OCI-LY1 (cell line): ENCODE data around the gene HSP90AB1.

Experiments used
- H2AFZ ChIP-seq: fragments of 200-600 bp; sonication (generic), shearing (Covaris generic); 2 replicates; pipeline ENCODE4 v1.6.0; 2014; ENCODE audit warnings: antibody characterized with exemption, mild to moderate bottlenecking, low read length
- H3F3A ChIP-seq: fragments of 200-600 bp; sonication (generic), shearing (Covaris generic); 2 replicates; pipeline ENCODE4 v1.6.0; 2014; ENCODE audit warnings: mild to moderate bottlenecking, antibody characterized with exemption, low read length, moderate library complexity; ENCODE audit not compliant: insufficient read depth
- H3K27ac ChIP-seq: fragments of 200-600 bp; sonication (generic); 2 replicates; pipeline ENCODE4 v1.5.1; 2014; ENCODE audit warnings: low read length, mixed run types, mild to moderate bottlenecking, low read depth; ENCODE audit not compliant: poor library complexity, severe bottlenecking
- H3K27me3 ChIP-seq: fragments of 200-600 bp; sonication (generic); 2 replicates; pipeline ENCODE4 v1.6.0; 2014; ENCODE audit warnings: antibody characterized with exemption, mild to moderate bottlenecking, low read length, moderate library complexity; ENCODE audit not compliant: insufficient read depth
- H3K36me3 ChIP-seq: fragments of 200-600 bp; sonication (generic); 2 replicates; pipeline ENCODE4 v1.6.1; 2014; ENCODE audit warnings: mild to moderate bottlenecking, antibody characterized with exemption, low read length, moderate library complexity, mixed read lengths; ENCODE audit not compliant: insufficient read depth
- H3K4me1 ChIP-seq: fragments of 200-600 bp; sonication (generic); 2 replicates; pipeline ENCODE4 v1.5.1; 2014; ENCODE audit warnings: mild to moderate bottlenecking, low read length, moderate library complexity; ENCODE audit not compliant: insufficient read depth, severe bottlenecking
- H3K4me2 ChIP-seq: fragments of 200-600 bp; sonication (generic), shearing (Covaris generic); 2 replicates; pipeline ENCODE4 v1.6.1; 2014; ENCODE audit warnings: low read length
- H3K4me3 ChIP-seq: fragments of 200-600 bp; sonication (generic); 2 replicates; pipeline ENCODE4 v1.5.1; 2014; ENCODE audit warnings: low read length, low read depth, mild to moderate bottlenecking, mixed read lengths; ENCODE audit not compliant: poor library complexity, severe bottlenecking
- H3K79me2 ChIP-seq: fragments of 200-600 bp; shearing (Covaris generic); 2 replicates; pipeline ENCODE4 v1.6.1; 2016; ENCODE audit warnings: mixed run types, low read length, mixed read lengths; ENCODE audit not compliant: insufficient read depth
- H3K9ac ChIP-seq: fragments of 200-600 bp; sonication (generic), shearing (Covaris generic); 2 replicates; pipeline ENCODE4 v1.6.1; 2014; ENCODE audit warnings: mild to moderate bottlenecking, low read length, mixed read lengths
- H3K9me2 ChIP-seq: fragments of 200-600 bp; sonication (generic), shearing (Covaris generic); 2 replicates; pipeline ENCODE4 v1.6.1; 2014; ENCODE audit warnings: low read depth, mild to moderate bottlenecking, low read length, mixed read lengths
- H3K9me3 ChIP-seq: fragments of 200-600 bp; shearing (Covaris generic); 2 replicates; pipeline ENCODE4 v1.6.1; 2014; ENCODE audit warnings: low read length, mixed read lengths
- H4K20me1 ChIP-seq: fragments of 200-600 bp; sonication (generic), shearing (Covaris generic); 2 replicates; pipeline ENCODE4 v1.6.0; 2016; ENCODE audit warnings: mild to moderate bottlenecking, low read length; ENCODE audit not compliant: insufficient read depth
- CTCF ChIP-seq: fragments of 200-600 bp; sonication (generic), shearing (Covaris generic); IDR thresholded peaks from 2 replicates; pipeline ENCODE4 v1.5.1; 2017; ENCODE audit warnings: mild to moderate bottlenecking, antibody characterized with exemption, low read length, moderate library complexity, mixed read lengths
- EZH2 ChIP-seq: fragments of 200-600 bp; sonication (generic), shearing (Covaris generic); IDR thresholded peaks from 2 replicates; pipeline ENCODE4 v1.8.0; 2017; ENCODE audit warnings: borderline replicate concordance, mixed run types, mild to moderate bottlenecking, antibody characterized with exemption, low read length, moderate library complexity, mixed read lengths

HSP90AB1 gene

DNA sequence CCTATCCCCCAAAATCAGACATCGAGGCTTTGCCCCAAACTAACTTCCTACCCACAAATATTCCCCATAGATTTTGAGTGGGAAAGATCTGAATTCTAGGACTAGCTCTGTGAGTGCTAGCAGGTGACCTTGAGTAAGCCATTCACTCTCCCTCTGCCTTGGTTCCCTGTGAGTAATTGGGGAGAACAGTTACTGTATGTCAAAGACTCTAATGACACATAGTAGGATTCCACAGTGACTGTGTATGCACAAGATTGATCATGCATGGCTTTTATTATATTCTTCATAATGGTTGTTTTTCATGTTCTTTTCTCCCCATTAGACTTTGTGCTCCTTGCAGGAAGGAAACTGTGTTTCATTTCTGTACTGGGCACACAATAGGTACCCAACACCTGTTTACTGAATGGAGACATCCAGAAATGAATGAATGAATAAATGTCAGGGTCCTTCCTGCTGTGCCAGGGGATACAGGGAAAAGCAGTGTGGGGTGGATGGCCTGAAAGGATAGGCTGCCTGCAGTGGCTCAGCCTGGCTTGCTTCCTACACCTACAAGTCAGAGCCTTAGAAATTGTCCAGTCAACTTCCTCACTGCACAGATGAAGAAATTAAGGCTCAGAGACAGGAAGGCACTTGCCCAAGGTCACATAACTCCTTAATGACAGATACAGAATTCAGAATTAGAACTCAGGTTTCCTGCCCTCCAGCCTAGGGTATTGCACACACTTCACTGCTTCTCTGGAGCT, 22.4 kb downstream of the HSP90AB1 start:
- H3K9ac ChIP-seq, result no peak overlapping the region
- H3K9me2 ChIP-seq, result no peaks in the 10 kb centered on the region
- H3K27me3 ChIP-seq, result peaks cover 6% of the 10 kb centered on the region; the same call in 1 of the 2 replicates
- H3K4me3 ChIP-seq, result no peak overlapping the region
- H3K79me2 ChIP-seq, result no peaks in the 10 kb centered on the region
- no peak overlapping the region for H3K4me2 ChIP-seq
- no peaks in the 10 kb centered on the region for H3K36me3 ChIP-seq
- no peaks in the 10 kb centered on the region for H4K20me1 ChIP-seq
- TF ChIP-seq EZH2 (no peak), CTCF (no peak)
- no peak overlapping the region for H3K27ac ChIP-seq
- no peaks in the 10 kb centered on the region for H3F3A ChIP-seq
- peaks cover 10% of the 10 kb centered on the region for H3K4me1 ChIP-seq
- H2AFZ ChIP-seq, result no peak overlapping the region
- H3K9me3 ChIP-seq, result no peaks in the 10 kb centered on the region

- TF ChIP-seq EZH2 (no peak), CTCF (no peak)
- Histone ChIP-seq H3K4me1 (peaks cover 5% of the 10 kb centered on the region), H4K20me1 (no peaks in the 10 kb centered on the region), H3F3A (no peaks in the 10 kb centered on the region), H3K27me3 (peaks cover 6% of the 10 kb centered on the region; the same call in 1 of the 2 replicates), H3K4me2 (peak within 1 kb of the TSS; percentile 41; the same call in 1 of the 2 replicates), H3K79me2 (no peaks in the 10 kb centered on the region), H3K36me3 (no peaks in the 10 kb centered on the region), H2AFZ (no peak within 1 kb of the TSS), H3K9me3 (no peaks in the 10 kb centered on the region), H3K9ac (no peak within 1 kb of the TSS), H3K9me2 (no peaks in the 10 kb centered on the region), H3K27ac (no peak within 1 kb of the TSS), H3K4me3 (peak within 1 kb of the TSS; percentile 36)
These were observed 23.1 kb downstream of the HSP90AB1 start, which contains the start of gene TMEM151B for GRCh38 chr6:44269921-44270525. TMEM151B (plus strand) TSS chr6:44270450; CDS start chr6:44270743, 293 bp downstream.

DNA sequence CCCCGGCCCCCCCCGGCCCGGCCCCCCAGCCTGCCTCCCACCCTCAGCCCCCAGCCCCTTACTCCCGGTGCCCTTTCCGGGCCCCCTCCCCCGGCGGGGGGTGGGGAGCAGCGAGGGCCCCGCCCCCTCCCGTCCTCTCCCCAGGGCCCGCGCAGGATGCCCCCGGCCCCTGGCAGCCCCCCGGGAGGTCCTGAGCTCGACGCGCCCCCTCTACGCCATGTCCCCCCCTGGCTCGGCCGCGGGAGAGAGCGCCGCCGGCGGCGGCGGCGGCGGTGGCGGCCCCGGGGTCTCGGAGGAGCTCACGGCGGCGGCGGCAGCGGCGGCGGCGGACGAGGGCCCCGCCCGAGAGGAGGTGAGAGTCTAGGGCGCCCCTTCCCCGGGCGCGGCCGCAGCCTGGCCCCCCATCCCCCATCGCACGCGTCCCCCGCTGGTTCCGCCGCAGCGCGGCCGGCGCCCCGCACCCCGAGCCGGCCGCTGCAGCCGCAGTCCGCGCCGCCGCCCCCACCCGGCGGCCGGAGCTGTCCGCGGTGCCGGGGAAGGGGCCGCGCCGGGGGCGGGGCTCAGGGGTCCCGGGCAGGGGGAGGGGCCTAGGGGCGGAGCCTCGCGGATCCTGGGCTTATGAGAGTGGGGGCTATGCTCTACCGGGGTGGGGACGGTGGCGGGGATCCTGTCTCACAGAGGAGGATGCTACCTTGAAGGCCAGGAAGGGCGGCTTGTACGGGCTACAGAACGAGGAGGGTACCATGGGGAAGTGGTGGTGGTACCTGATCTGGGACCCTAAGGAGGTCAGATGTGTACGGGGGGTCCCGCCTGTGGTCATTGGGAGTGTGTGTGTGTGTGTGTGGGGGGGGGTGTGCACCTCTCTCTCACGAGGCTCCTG, 23.9 kb downstream of the HSP90AB1 start:
- Histone ChIP-seq H3K9ac (no peak overlapping the region), H3K9me2 (no peaks in the 10 kb centered on the region), H3F3A (no peaks in the 10 kb centered on the region), H4K20me1 (no peaks in the 10 kb centered on the region), H3K4me1 (peaks cover 2% of the 10 kb centered on the region), H3K4me2 (peak overlapping the region; percentile 41; the same call in 1 of the 2 replicates), H3K4me3 (peak overlapping the region; percentile 36), H3K79me2 (no peaks in the 10 kb centered on the region), H3K9me3 (no peaks in the 10 kb centered on the region), H2AFZ (no peak overlapping the region), H3K27ac (no peak overlapping the region), H3K36me3 (no peaks in the 10 kb centered on the region), H3K27me3 (peaks cover 6% of the 10 kb centered on the region; the same call in 1 of the 2 replicates)
- TF ChIP-seq CTCF (no peak), EZH2 (no peak)
